OCI-LY1 (cell line): ENCODE results near the gene TMEM18.

Experiments
- CTCF ChIP-seq: fragments of 200-600 bp; sonication (generic), shearing (Covaris generic); IDR thresholded peaks from 2 replicates; pipeline ENCODE4 v1.5.1; 2017; ENCODE audit warnings: mild to moderate bottlenecking, antibody characterized with exemption, low read length, moderate library complexity, mixed read lengths
- EZH2 ChIP-seq: fragments of 200-600 bp; sonication (generic), shearing (Covaris generic); IDR thresholded peaks from 2 replicates; pipeline ENCODE4 v1.8.0; 2017; ENCODE audit warnings: borderline replicate concordance, mixed run types, mild to moderate bottlenecking, antibody characterized with exemption, low read length, moderate library complexity, mixed read lengths

- no peak for TF ChIP-seq CTCF
- TF ChIP-seq EZH2 = no peak
Observed at GRCh38 chr2:723761-724160, 46.6 kb upstream of the TMEM18 start.
